ENCODE measurements around the gene NWD2. TPM values are rescaled to one million over a fixed set of nuclear protein-coding genes. Genes with fewer than 3 reads are reported as not detected.

The NWD2 gene
- total RNA-seq, 2 donors from 2014 or later: 0.07 to 0.08 TPM

GRCh38 chr4:37438564-37439279 is 194.2 kb downstream of the NWD2 start:
- DNase-seq (ENCODE audit: low spot score): no peak
- Histone ChIP-seq H3K4me3 (no peak overlapping the region), H3K27ac (no peak overlapping the region), H3K36me3 (no peaks in the 10 kb centered on the region), H3K4me1 (no peaks in the 10 kb centered on the region), H3K9me3 (no peaks in the 10 kb centered on the region), H3K27me3 (no peaks in the 10 kb centered on the region)
- TF ChIP-seq, protein P1, sequence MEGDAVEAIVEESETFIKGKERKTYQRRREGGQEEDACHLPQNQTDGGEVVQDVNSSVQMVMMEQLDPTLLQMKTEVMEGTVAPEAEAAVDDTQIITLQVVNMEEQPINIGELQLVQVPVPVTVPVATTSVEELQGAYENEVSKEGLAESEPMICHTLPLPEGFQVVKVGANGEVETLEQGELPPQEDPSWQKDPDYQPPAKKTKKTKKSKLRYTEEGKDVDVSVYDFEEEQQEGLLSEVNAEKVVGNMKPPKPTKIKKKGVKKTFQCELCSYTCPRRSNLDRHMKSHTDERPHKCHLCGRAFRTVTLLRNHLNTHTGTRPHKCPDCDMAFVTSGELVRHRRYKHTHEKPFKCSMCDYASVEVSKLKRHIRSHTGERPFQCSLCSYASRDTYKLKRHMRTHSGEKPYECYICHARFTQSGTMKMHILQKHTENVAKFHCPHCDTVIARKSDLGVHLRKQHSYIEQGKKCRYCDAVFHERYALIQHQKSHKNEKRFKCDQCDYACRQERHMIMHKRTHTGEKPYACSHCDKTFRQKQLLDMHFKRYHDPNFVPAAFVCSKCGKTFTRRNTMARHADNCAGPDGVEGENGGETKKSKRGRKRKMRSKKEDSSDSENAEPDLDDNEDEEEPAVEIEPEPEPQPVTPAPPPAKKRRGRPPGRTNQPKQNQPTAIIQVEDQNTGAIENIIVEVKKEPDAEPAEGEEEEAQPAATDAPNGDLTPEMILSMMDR (IDR thresholded peaks at IDR 0.05): no peak

- TF ChIP-seq, protein P1 (IDR thresholded peaks at IDR 0.05): no peak
- DNase-seq (ENCODE audit: low spot score): no peak
- Histone ChIP-seq H3K4me3 (no peak overlapping the region), H3K4me1 (no peaks in the 10 kb centered on the region), H3K9me3 (no peaks in the 10 kb centered on the region), H3K27me3 (no peaks in the 10 kb centered on the region), H3K36me3 (no peaks in the 10 kb centered on the region), H3K27ac (no peak overlapping the region)
These were observed 195.4 kb downstream of the NWD2 start for GRCh38 chr4:37439809-37440474.

- Histone ChIP-seq H3K27me3 (no peaks in the 10 kb centered on the region), H3K27ac (no peak overlapping the region), H3K4me3 (no peak overlapping the region), H3K36me3 (no peaks in the 10 kb centered on the region), H3K4me1 (no peaks in the 10 kb centered on the region), H3K9me3 (no peaks in the 10 kb centered on the region)
- no peak for DNase-seq (ENCODE audit: low spot score)
- TF ChIP-seq, protein P1 (IDR thresholded peaks at IDR 0.05): no peak
These were observed 196.0 kb downstream of the NWD2 start for GRCh38 chr4:37440501-37440900.

- Histone ChIP-seq H3K36me3 (no peaks in the 10 kb centered on the region), H3K4me1 (no peaks in the 10 kb centered on the region), H3K4me3 (no peak overlapping the region), H3K9me3 (no peaks in the 10 kb centered on the region), H3K27me3 (no peaks in the 10 kb centered on the region), H3K27ac (no peak overlapping the region)
- TF ChIP-seq, protein P1 (IDR thresholded peaks at IDR 0.05): no peak
- DNase-seq (ENCODE audit: low spot score): no peak
These were observed 196.9 kb downstream of the NWD2 start for GRCh38 chr4:37441231-37442061.

DNA sequence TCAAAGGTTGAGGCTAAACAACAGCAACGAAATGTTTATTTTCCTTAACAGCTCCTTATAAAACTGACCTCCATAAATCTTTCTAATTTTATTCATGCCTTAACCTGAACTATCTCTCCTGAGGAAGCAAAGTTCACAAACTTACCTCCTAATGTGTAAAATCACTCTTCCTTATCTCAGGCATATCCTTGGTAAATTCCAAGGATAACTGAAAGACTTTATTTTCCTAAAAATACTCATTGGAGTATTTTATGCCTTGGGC is 197.4 kb downstream of the NWD2 start:
- Histone ChIP-seq H3K4me1 (no peaks in the 10 kb centered on the region), H3K36me3 (no peaks in the 10 kb centered on the region), H3K9me3 (no peaks in the 10 kb centered on the region), H3K4me3 (no peak overlapping the region), H3K27ac (no peak overlapping the region), H3K27me3 (no peaks in the 10 kb centered on the region)
- TF ChIP-seq, protein P1 (IDR thresholded peaks at IDR 0.05): no peak
- DNase-seq (ENCODE audit: low spot score): no peak
